OCI-LY7 (cell line): ENCODE measurements around the gene STAMBPL1.

ENCODE experiments used
- EZH2phosphoT487 ChIP-seq: fragments of 200-600 bp; sonication (generic); IDR thresholded peaks from 2 replicates; pipeline ENCODE4 v1.6.1; 2018; ENCODE audit warnings: low read depth, borderline replicate concordance, mild to moderate bottlenecking, mixed run types, antibody characterized with exemption, low read length, moderate library complexity, mixed read lengths
- TF ChIP-seq, protein P1 (sequence below): fragments of 200-600 bp; sonication (generic); conservative IDR thresholded peaks from 2 replicates; pipeline ENCODE4 v1.5.1; 2014; ENCODE audit warnings: mild to moderate bottlenecking, antibody characterized with exemption, low read length, moderate library complexity, mixed read lengths

DNA sequence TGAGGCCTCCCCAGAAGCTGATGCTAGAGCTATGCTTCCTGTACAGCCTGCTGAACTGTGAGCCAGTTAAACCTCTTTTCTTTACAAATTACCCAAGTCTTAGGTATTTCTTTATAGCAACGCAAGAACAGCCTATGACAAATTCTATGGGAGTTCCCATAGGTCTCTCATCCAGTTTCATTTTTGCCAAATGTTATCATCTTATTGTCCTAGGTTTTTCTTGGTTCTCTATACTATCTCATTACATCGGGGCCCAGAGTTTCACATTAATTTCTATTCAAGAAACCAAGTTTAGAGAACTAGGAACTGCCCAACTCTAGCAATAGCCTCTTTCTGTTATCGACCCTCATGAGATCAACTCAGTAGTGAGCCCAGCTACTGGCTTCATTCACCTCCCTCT, 56.6 kb downstream of the STAMBPL1 start:
- TF ChIP-seq, protein P1, sequence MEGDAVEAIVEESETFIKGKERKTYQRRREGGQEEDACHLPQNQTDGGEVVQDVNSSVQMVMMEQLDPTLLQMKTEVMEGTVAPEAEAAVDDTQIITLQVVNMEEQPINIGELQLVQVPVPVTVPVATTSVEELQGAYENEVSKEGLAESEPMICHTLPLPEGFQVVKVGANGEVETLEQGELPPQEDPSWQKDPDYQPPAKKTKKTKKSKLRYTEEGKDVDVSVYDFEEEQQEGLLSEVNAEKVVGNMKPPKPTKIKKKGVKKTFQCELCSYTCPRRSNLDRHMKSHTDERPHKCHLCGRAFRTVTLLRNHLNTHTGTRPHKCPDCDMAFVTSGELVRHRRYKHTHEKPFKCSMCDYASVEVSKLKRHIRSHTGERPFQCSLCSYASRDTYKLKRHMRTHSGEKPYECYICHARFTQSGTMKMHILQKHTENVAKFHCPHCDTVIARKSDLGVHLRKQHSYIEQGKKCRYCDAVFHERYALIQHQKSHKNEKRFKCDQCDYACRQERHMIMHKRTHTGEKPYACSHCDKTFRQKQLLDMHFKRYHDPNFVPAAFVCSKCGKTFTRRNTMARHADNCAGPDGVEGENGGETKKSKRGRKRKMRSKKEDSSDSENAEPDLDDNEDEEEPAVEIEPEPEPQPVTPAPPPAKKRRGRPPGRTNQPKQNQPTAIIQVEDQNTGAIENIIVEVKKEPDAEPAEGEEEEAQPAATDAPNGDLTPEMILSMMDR = no peak
- TF ChIP-seq EZH2phosphoT487 = no peak
